ENCODE data around the gene P4HTM. TPM values are rescaled to one million over a fixed set of nuclear protein-coding genes. Genes with fewer than 3 reads are reported as not detected.

Gene P4HTM
- 0.35 and 0.36 TPM in 2 replicates for total RNA-seq (2014; rRNA removed; shearing (Covaris generic))

- Histone ChIP-seq H3K9me3 (replicated peaks) (no peaks in the 10 kb centered on the region), H3K27me3 (no peaks in the 10 kb centered on the region), H3K27ac (no peak within 1 kb of the TSS), H3K4me3 (no peak within 1 kb of the TSS), H3K4me1 (no peaks in the 10 kb centered on the region), H3K36me3 (no peaks in the 10 kb centered on the region)
- no peak for DNase-seq
Observed at GRCh38 chr3:48989796-48990635, at the start of gene P4HTM. P4HTM (plus strand) TSS chr3:48990241; CDS start chr3:48990257, 16 bp downstream.

DNA sequence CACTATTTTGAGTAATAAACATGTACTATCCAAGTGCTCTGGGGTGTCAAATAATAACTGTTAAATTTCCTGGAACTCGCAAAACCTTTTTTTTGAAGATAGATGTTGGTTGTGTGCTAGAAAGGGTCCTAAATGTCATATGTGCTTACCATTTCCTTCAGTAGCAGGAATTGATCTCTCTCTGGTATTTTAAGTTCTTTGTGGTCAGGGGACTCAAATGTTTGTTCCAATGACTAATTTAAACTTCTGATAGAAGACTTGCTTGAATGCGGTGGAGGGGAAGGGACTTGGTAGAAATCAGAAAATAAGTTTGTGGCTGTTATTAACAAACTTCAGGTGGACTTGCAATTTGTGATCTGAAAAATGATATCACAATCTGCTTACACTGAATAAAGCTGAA, 44.6 kb upstream of the P4HTM start:
- H3K4me3 ChIP-seq: no peak overlapping the region
- H3K27ac ChIP-seq: no peak overlapping the region
- no peaks in the 10 kb centered on the region for H3K9me3 ChIP-seq (replicated peaks)
- no peaks in the 10 kb centered on the region for H3K27me3 ChIP-seq
- DNase-seq: no peak
- no peaks in the 10 kb centered on the region for H3K4me1 ChIP-seq
- peaks cover 6% of the 10 kb centered on the region; the same call in 1 of the 2 replicates for H3K36me3 ChIP-seq

DNA sequence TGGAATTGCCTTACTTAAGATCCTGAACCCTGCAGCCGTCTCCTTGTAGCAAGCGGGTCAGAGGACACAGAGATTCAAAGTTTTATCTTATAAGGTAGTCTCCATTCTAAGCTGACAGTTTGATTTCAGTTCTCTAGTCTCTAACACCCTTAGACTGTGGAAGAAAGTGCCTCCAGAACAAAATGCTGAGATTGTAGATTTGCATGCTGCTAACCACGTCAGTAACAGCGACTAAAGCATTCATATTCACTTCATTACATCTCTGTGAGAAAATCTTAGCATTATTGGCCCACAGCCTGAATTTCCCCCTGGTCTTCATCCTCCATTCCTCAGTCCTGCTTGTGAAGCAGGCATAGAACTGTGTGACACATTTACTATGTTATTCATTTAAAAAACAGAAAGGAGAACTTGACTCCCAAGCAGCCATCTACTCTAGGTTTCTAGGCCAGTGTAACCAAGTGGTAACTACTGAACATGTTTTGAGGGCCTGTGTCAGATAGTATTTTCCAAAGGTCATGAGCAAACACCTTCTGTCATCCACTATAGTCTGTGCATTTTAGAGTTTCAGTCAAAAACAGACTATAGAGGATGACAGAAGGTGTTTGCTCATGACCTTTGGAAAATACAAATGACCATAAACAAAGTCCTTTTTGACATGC, 44.0 kb upstream of the P4HTM start:
- Histone ChIP-seq H3K27me3 (no peaks in the 10 kb centered on the region), H3K4me1 (no peaks in the 10 kb centered on the region), H3K4me3 (no peak overlapping the region), H3K9me3 (replicated peaks) (no peaks in the 10 kb centered on the region), H3K27ac (no peak overlapping the region), H3K36me3 (peaks cover 6% of the 10 kb centered on the region; the same call in 1 of the 2 replicates)
- no peak for DNase-seq

DNA sequence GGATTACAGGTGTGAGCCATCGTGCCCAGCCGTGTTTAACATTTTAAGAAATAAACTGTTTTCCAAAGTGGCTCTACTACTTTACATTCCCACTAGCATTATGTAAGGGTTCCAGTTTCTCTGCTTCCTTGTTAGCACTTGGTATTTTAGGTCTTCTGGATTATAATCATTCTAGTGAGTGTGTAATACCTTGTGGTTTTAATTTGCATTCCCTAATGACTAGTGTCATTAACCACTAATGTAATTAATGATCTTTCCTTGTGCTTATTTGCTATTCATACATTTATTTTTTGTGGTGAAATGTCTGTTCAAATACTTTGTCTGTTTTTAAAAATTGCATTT, 40.7 kb upstream of the P4HTM start:
- H3K4me3 ChIP-seq: no peak overlapping the region
- DNase-seq: no peak
- H3K9me3 ChIP-seq (replicated peaks): no peaks in the 10 kb centered on the region
- H3K36me3 ChIP-seq: peaks cover 12% of the 10 kb centered on the region; the same call in 1 of the 2 replicates
- H3K4me1 ChIP-seq: no peaks in the 10 kb centered on the region
- no peaks in the 10 kb centered on the region for H3K27me3 ChIP-seq
- no peak overlapping the region for H3K27ac ChIP-seq

GRCh38 chr3:48950051-48950450, 40.0 kb upstream of the P4HTM start:
- DNase-seq: no peak
- H3K4me3 ChIP-seq: no peak overlapping the region

GRCh38 chr3:48951764-48952163, 38.3 kb upstream of the P4HTM start:
- Histone ChIP-seq H3K27ac (no peak overlapping the region), H3K4me3 (no peak overlapping the region), H3K4me1 (no peaks in the 10 kb centered on the region), H3K36me3 (peaks cover 12% of the 10 kb centered on the region; the same call in 1 of the 2 replicates), H3K27me3 (no peaks in the 10 kb centered on the region), H3K9me3 (replicated peaks) (no peaks in the 10 kb centered on the region)
- no peak for DNase-seq

More at GRCh38 chr3:48950051-48950450, 40.0 kb upstream of the P4HTM start:
- Histone ChIP-seq H3K27me3 (no peaks in the 10 kb centered on the region), H3K9me3 (replicated peaks) (no peaks in the 10 kb centered on the region), H3K4me1 (no peaks in the 10 kb centered on the region), H3K36me3 (peaks cover 15% of the 10 kb centered on the region; the same call in 1 of the 2 replicates), H3K27ac (no peak overlapping the region)

DNA sequence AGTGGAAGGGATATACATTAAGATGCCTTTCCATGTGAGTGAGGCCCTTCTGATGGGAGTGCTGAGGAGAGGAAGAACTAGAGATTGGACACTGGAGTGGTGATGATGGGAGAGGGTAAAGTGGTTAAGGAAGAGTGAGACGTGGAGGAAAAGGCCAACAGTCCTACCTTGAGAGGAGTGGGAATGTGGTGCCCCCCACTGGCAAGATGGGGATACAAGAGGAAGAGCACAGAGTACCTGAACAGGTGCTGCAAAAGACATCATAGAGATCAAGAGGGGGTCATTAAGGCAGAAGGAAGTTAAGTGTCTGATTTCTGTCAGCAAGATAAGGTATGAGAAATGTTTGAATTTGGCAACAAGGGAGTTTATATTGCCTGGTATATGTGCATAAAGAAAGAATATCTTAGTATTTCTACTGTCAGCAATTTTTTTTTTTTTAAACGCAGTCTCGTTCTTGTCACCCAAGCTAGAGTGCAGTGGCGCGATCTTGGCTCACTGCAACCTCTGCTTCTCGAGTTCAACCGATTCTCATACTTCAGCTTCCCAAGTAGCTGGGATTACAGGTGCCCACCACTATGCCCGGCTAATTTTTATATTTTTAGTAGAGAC, 37.4 kb upstream of the P4HTM start:
- peak; percentile 17 to 44 for DNase-seq
- H3K9me3 ChIP-seq (replicated peaks): no peaks in the 10 kb centered on the region
- H3K27me3 ChIP-seq: no peaks in the 10 kb centered on the region
- peaks cover 12% of the 10 kb centered on the region; the same call in 1 of the 2 replicates for H3K36me3 ChIP-seq
- no peak overlapping the region for H3K27ac ChIP-seq
- no peaks in the 10 kb centered on the region for H3K4me1 ChIP-seq
- no peak overlapping the region for H3K4me3 ChIP-seq

DNA sequence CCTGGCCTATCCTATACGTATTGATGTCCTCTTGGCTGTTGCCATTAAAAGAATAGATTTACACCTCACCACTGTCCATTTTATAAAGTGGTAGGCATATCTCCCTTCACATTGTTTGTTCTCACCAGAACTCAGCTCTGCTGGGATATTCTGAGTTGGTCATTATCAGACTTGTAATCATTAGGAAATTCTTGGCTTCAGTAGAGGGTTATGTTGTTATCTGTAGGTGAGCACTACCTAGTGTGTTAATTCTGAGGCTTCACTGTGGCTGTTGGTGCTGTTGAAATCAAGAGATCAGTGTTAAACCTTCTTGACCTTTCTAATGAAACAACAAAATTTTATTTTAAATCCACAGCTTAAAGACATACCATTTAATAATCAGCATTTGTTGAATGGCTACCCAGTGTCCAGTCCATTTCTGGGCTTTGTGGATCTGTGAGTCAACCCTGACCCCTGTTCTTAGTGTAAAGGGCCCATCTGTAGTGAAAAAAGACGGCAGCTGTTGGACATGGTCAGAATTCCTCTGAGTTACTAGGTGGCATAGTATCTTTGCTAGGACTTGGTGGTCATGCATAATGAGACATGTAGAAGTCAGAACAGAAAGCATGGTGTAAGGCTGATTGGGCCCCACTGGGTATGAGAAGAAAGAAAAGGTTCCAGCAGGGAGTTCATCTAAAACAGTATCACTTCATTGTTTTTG, 32.9 kb upstream of the P4HTM start:
- DNase-seq: peak in 1 of 2 experiments; percentile 16
- Histone ChIP-seq H3K36me3 (peaks cover 16% of the 10 kb centered on the region; the same call in 1 of the 2 replicates), H3K4me3 (no peak overlapping the region), H3K27me3 (no peaks in the 10 kb centered on the region), H3K4me1 (no peaks in the 10 kb centered on the region), H3K27ac (no peak overlapping the region), H3K9me3 (replicated peaks) (no peaks in the 10 kb centered on the region)

- no peak for DNase-seq
- H3K27ac ChIP-seq: no peak overlapping the region
Observed at GRCh38 chr3:48960841-48961413, 29.1 kb upstream of the P4HTM start.

DNA sequence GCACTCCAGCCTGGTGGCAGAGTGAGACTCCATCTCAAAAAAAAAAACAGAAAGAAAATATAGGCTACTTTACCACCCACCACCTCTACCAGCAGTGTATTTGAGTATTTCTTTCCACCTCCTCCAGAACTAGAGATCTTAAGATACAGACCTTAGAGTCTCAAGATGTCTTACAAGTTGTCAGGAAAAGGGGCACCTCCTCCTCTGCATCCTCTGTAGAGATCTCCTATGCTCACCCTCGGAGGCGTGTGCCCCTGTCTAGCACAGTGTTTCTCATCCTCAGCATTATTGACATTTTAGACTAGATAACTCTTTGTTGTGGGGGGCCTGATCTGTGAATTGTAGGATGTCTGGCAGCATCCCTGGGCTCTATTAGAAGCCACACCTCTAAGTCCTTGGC, 27.7 kb upstream of the P4HTM start:
- Histone ChIP-seq H3K4me1 (no peaks in the 10 kb centered on the region), H3K36me3 (peaks cover 27% of the 10 kb centered on the region; the same call in 1 of the 2 replicates)

More at GRCh38 chr3:48960841-48961413, 29.1 kb upstream of the P4HTM start:
- Histone ChIP-seq H3K36me3 (peaks cover 21% of the 10 kb centered on the region; the same call in 1 of the 2 replicates), H3K4me3 (no peak overlapping the region), H3K27me3 (no peaks in the 10 kb centered on the region), H3K4me1 (no peaks in the 10 kb centered on the region), H3K9me3 (replicated peaks) (no peaks in the 10 kb centered on the region)

GRCh38 chr3:48962939-48963338, 27.1 kb upstream of the P4HTM start:
- H3K4me1 ChIP-seq: no peaks in the 10 kb centered on the region
- no peak for DNase-seq
- no peak overlapping the region for H3K27ac ChIP-seq
- H3K27me3 ChIP-seq: no peaks in the 10 kb centered on the region
- H3K36me3 ChIP-seq: peaks cover 26% of the 10 kb centered on the region; the same call in 1 of the 2 replicates
- H3K9me3 ChIP-seq (replicated peaks): no peaks in the 10 kb centered on the region
- no peak overlapping the region for H3K4me3 ChIP-seq

More for the DNA sequence above, 27.7 kb upstream of the P4HTM start:
- DNase-seq: no peak
- H3K27ac ChIP-seq: no peak overlapping the region
- no peaks in the 10 kb centered on the region for H3K27me3 ChIP-seq
- H3K4me3 ChIP-seq: no peak overlapping the region
- H3K9me3 ChIP-seq (replicated peaks): no peaks in the 10 kb centered on the region

DNA sequence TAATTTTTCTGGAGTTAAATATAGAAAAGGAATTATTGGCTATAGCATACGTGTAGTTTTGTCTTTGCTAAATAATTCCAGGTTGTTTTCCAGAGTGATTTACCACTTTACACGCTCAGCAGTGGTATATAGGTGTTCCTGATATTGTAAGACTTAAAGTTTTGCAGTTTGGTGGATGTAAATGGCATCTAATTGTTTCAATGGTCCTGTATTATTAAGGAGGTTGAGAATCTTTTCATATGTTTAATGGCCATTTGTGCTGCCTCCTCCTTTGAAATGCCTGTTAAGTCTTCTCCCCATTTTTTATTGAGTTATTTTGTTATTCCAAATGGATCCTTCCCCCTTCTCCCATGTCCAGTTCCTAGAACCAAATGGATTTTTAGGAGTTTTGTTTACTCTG, 26.4 kb upstream of the P4HTM start:
- peaks cover 23% of the 10 kb centered on the region; the same call in 1 of the 2 replicates for H3K36me3 ChIP-seq
- H3K4me3 ChIP-seq: no peak overlapping the region
- no peak for DNase-seq
- no peaks in the 10 kb centered on the region for H3K9me3 ChIP-seq (replicated peaks)
- no peaks in the 10 kb centered on the region for H3K4me1 ChIP-seq
- no peak overlapping the region for H3K27ac ChIP-seq
- no peaks in the 10 kb centered on the region for H3K27me3 ChIP-seq

- Histone ChIP-seq H3K4me3 (no peak overlapping the region), H3K27me3 (no peaks in the 10 kb centered on the region), H3K4me1 (no peaks in the 10 kb centered on the region), H3K36me3 (peaks cover 36% of the 10 kb centered on the region), H3K27ac (no peak overlapping the region), H3K9me3 (replicated peaks) (no peaks in the 10 kb centered on the region)
- no peak for DNase-seq
Observed at GRCh38 chr3:48966367-48966766, 23.7 kb upstream of the P4HTM start.

DNA sequence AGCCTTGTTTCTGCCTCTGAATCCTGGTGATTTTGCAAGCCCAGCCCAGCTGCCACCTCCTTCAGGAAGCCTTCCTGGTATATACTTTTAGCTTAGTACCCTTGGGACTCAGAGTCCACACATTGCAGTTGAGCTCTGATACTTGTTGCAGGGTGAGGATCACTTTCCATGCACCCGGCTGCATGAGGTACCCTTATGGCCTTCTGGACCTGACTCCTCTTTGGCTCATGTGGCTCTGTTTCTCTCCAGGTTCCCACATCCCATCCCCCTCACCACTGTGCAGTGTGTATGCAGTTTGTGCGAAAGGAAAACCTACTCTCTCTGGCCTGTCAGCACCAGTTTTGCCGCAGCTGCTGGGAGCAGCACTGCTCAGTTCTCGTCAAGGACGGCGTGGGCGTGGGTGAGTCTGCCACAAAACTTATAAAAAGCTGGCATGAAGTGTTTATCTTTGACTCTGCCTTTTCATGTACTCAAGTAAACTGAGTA, 23.1 kb upstream of the P4HTM start:
- Histone ChIP-seq H3K9me3 (replicated peaks) (no peaks in the 10 kb centered on the region), H3K27me3 (no peaks in the 10 kb centered on the region), H3K4me3 (no peak overlapping the region), H3K27ac (no peak overlapping the region), H3K36me3 (peaks cover 42% of the 10 kb centered on the region), H3K4me1 (no peaks in the 10 kb centered on the region)
- DNase-seq: no peak

Measured in SJCRH30 (cell line).